Measurements from ENCODE around the gene MRM1. TPM values are rescaled to one million over a fixed set of nuclear protein-coding genes. Genes with fewer than 3 reads are reported as not detected.

MRM1 gene
- polyA plus RNA-seq, 3 donors = 0.82 to 2.3 (median 1.5) TPM

DNA sequence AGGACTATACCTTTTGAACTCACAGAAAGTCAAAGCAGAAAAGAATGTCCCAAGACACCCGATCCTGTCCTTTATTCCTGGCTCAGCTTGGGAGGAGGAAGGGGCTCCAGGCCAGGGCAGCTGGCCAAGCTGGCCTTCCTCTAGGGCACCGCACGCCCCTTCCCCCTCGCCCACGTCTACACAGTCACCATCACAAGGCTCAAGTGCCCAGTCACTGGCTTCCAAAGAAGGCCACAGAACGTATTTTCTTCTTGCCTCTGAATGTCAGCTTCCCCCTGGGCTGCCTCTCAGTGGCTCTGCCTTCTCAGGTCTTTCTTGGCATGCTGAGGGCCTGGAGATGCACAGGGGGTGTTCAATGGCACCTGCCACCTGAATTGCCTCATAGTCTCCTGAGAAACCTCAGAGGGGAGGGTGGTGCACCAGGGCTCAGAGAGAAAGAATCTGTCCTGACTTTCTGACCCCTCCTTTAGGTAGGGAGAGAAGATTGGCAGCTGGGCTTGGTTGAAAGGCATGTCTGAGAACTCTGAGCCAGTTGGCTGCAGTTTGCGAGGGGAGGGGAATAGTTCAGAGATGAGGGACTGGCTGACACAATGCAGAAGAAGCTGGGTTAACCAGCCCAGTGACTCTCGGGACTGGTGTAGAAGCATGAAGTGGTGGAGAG, 7.6 kb upstream of the MRM1 start:
- no peaks in the 10 kb centered on the region for H3K79me2 ChIP-seq (ENCODE audit: insufficient read depth, low read length)
- peaks cover 0 to 4% (median 0%) of the 10 kb centered on the region in 7 donors for H3K9me3 Mint-ChIP-seq
- H4K20me1 ChIP-seq (ENCODE audit: insufficient read depth, low read length) = peaks cover 25% of the 10 kb centered on the region
- H3K4me3 Mint-ChIP-seq = no peak overlapping the region
- no peak overlapping the region for H3K4me2 ChIP-seq (replicated peaks; ENCODE audit: extremely low read depth, low read length, poor library complexity, severe bottlenecking)
- intact Hi-C loops (cut with micrococcal nuclease) = loop anchor here (5.0 kb wide), 2 partner anchors 46 to 51 kb away; partner anchors contain the start of gene GGNBP2 (in 1 of the 2)
- peaks cover 8 to 13% of the 10 kb centered on the region in 2 donors for H3K36me3 ChIP-seq (replicated peaks in 1 of 2; ENCODE audit: control insufficient read depth in 1 of 2, insufficient read depth in 2 of 2, low read length in 2 of 2)
- peaks cover 11 to 18% of the 10 kb centered on the region in 2 donors for H3K4me1 ChIP-seq (ENCODE audit: control insufficient read depth in 1 of 2, insufficient read depth in 2 of 2, low read length in 2 of 2)
- no peak overlapping the region for H3K9ac ChIP-seq (ENCODE audit: insufficient read depth, low read length, poor library complexity, severe bottlenecking)
- 92% methylated on average over 8 of the region's 8 CpGs for WGBS (ENCODE audit: insufficient coverage)
- H3K27me3 Mint-ChIP-seq (ENCODE audit: low read depth in 3 of 3) = peaks cover 11 to 16% (median 13%) of the 10 kb centered on the region in 3 donors
- H3K9me3 ChIP-seq (replicated peaks in 1 of 2; ENCODE audit: control insufficient read depth in 1 of 2, insufficient read depth in 1 of 2, low read length in 2 of 2) = no peaks in the 10 kb centered on the region
- H3K36me3 Mint-ChIP-seq = peaks cover 12 to 17% of the 10 kb centered on the region in 2 donors
- DNase-seq = no peak
- no peak overlapping the region for H3K27ac ChIP-seq (ENCODE audit: low read depth in 1 of 2, low read length in 2 of 2)
- peaks cover 6 to 15% of the 10 kb centered on the region in 2 donors for H3K27me3 ChIP-seq (ENCODE audit: control insufficient read depth in 2 of 2, insufficient read depth in 2 of 2, low read length in 2 of 2)
- no peak overlapping the region for H2AFZ ChIP-seq (ENCODE audit: insufficient read depth, low read depth, low read length, poor library complexity, severe bottlenecking)
- H3K4me1 Mint-ChIP-seq = peaks cover 23% of the 10 kb centered on the region
- TF ChIP-seq, protein P1, sequence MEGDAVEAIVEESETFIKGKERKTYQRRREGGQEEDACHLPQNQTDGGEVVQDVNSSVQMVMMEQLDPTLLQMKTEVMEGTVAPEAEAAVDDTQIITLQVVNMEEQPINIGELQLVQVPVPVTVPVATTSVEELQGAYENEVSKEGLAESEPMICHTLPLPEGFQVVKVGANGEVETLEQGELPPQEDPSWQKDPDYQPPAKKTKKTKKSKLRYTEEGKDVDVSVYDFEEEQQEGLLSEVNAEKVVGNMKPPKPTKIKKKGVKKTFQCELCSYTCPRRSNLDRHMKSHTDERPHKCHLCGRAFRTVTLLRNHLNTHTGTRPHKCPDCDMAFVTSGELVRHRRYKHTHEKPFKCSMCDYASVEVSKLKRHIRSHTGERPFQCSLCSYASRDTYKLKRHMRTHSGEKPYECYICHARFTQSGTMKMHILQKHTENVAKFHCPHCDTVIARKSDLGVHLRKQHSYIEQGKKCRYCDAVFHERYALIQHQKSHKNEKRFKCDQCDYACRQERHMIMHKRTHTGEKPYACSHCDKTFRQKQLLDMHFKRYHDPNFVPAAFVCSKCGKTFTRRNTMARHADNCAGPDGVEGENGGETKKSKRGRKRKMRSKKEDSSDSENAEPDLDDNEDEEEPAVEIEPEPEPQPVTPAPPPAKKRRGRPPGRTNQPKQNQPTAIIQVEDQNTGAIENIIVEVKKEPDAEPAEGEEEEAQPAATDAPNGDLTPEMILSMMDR (IDR thresholded peaks at IDR 0.05) = no peak
- H3K27ac Mint-ChIP-seq = peak overlapping the region in 1 of 7 donors; percentile 12
- H3K4me3 ChIP-seq (replicated peaks in 1 of 3; ENCODE audit: low read depth in 2 of 3, low read length in 3 of 3) = no peak overlapping the region

DNA sequence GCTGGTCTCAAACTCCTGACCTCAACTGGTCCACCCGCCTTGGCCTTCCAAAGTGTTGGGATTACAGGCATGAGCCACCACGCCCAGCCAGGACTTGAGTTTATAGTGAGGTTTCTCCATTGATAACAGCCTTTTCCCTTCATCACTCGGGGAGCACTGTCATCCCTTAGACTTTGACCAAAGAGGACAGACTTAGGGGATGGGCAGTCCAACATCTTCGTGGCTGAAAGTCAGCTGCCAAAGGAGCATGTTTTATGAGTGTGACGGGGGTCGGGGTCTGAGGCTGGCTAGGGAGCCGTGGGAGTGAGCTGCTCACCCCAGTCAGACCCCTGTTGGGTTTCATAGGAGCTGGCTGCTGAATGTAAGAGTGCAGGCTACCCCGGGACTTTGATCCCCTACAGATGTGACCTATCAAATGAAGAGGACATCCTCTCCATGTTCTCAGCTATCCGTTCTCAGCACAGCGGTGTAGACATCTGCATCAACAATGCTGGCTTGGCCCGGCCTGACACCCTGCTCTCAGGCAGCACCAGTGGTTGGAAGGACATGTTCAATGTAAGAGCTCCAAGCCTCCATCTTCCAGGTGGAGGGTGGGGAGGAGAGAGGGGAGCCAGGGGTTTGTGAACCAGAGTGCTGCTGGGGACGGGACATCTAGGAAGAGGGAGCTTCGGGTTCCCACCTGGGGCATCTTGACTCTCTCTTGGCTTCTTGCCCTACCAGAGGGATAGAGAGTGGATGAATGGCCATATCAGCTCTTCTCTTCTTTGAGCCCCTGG, 6.6 kb upstream of the MRM1 start:
- Histone ChIP-seq H3K79me2 (ENCODE audit: insufficient read depth, low read length) (no peaks in the 10 kb centered on the region), H4K20me1 (ENCODE audit: insufficient read depth, low read length) (peaks cover 16% of the 10 kb centered on the region), H3K36me3 (replicated peaks in 1 of 2; ENCODE audit: control insufficient read depth in 1 of 2, insufficient read depth in 2 of 2, low read length in 2 of 2) (peaks cover 0 to 4% of the 10 kb centered on the region in 2 donors), H3K4me1 (ENCODE audit: control insufficient read depth in 1 of 2, insufficient read depth in 2 of 2, low read length in 2 of 2) (peaks cover 11 to 18% of the 10 kb centered on the region in 2 donors), H3K27me3 (ENCODE audit: control insufficient read depth in 2 of 2, insufficient read depth in 2 of 2, low read length in 2 of 2) (peaks cover 6 to 15% of the 10 kb centered on the region in 2 donors), H3K4me3 (replicated peaks in 1 of 3; ENCODE audit: low read depth in 2 of 3, low read length in 3 of 3) (no peak overlapping the region), H3K4me2 (replicated peaks; ENCODE audit: extremely low read depth, low read length, poor library complexity, severe bottlenecking) (no peak overlapping the region), H3K9me3 (replicated peaks in 1 of 2; ENCODE audit: control insufficient read depth in 1 of 2, insufficient read depth in 1 of 2, low read length in 2 of 2) (no peaks in the 10 kb centered on the region), H2AFZ (ENCODE audit: insufficient read depth, low read depth, low read length, poor library complexity, severe bottlenecking) (no peak overlapping the region), H3K27ac (ENCODE audit: low read depth in 1 of 2, low read length in 2 of 2) (no peak overlapping the region), H3K9ac (ENCODE audit: insufficient read depth, low read length, poor library complexity, severe bottlenecking) (no peak overlapping the region)
- intact Hi-C loops (cut with micrococcal nuclease) = loop anchor here (5.0 kb wide), 2 partner anchors 48 to 53 kb away; partner anchors contain the start of gene GGNBP2 (in 1 of the 2)
- Mint-ChIP-seq H3K27me3 (ENCODE audit: low read depth in 3 of 3) (peaks cover 11 to 16% (median 13%) of the 10 kb centered on the region in 3 donors), H3K4me1 (peaks cover 21% of the 10 kb centered on the region), H3K36me3 (peaks cover 5 to 9% of the 10 kb centered on the region in 2 donors), H3K27ac (no peak overlapping the region), H3K9me3 (peaks cover 0 to 4% (median 0%) of the 10 kb centered on the region in 7 donors), H3K4me3 (no peak overlapping the region)
- TF ChIP-seq, protein P1 (IDR thresholded peaks at IDR 0.05) = no peak
- WGBS (ENCODE audit: insufficient coverage) = 100% methylated on average over 3 of the region's 13 CpGs
- DNase-seq = no peak

All from CD14-positive monocyte (primary cell).